Mesenteric fat pad (tissue), 1 donor: Measurements from ENCODE around the gene FGF6. TPM values are rescaled to one million over a fixed set of nuclear protein-coding genes. Genes with fewer than 3 reads are reported as not detected.
"Not testable (repeated sequence)": the region's sequence is repeated elsewhere in the genome, so short reads cannot be mapped to it uniquely, and the experiment has no call there.

Experiments used
- DNase-seq: peaks from one replicate; pipeline ENCODE4 v3.0.0-alpha.2; 2020; ENCODE audit warnings: low spot score
- long read RNA-seq: library from polyadenylated mRNA; unstranded; transcript quantifications from one replicate; pipeline ENCODE4 v2.0.0, GENCODE V29; 2020
- total RNA-seq: library from RNA; stranded (reverse); fragmentation: NEBNext Ultra II Directional; extraction: Animal tissue kit (Norgen Biotek cat#: 25700); gene quantifications from one replicate; pipeline ENCODE4 v1.2.1, GENCODE V29; 2021
- donor health status: DM: yes; HTN: yes; CAD: no.

FGF6 gene, protein sequence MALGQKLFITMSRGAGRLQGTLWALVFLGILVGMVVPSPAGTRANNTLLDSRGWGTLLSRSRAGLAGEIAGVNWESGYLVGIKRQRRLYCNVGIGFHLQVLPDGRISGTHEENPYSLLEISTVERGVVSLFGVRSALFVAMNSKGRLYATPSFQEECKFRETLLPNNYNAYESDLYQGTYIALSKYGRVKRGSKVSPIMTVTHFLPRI
- not detected for total RNA-seq
- long read RNA-seq, result 0 reads

DNA sequence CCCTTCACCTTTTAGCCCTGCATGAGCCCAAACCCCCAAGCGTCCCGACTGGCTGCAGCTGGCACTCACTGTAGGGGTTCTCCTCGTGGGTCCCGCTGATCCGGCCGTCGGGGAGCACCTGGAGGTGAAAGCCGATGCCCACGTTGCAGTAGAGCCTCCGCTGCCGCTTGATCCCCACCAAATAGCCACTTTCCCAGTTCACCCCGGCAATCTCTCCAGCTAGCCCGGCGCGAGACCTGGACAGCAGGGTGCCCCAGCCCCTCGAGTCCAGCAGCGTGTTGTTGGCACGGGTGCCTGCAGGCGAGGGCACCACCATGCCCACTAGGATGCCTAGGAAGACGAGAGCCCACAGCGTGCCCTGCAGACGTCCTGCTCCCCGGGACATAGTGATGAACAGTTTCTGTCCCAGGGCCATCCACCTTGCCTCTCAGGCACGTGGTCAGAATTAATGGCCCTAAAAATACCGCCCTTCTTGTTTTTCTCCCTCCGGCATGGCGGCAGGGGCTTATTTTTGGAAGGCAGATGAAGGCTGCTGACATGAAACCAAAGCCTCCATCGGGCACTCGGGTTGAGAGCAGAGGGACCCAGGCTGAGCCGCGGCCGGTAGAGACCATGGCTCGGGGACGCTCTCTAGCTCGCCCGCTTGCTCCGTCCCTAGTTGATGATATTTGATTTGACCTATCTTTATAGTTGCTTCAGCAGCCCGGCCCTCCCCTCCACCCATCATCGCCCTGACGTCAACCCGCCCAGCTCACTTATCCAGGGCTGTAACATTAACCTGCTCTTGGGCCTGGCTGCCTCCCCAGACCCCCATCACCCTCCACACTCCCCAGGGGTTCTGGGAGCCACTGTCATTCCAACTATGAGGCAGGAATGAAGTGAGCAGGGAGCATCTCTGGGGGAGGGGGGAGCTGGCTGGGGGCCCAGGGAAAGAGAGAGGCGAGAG lies at the start of gene FGF6:
FGF6 (minus strand) TSS at position 660 of the 946 bp plus-strand sequence; CDS start at position 415, 245 bp downstream.
- DNase-seq, result no peak

DNA sequence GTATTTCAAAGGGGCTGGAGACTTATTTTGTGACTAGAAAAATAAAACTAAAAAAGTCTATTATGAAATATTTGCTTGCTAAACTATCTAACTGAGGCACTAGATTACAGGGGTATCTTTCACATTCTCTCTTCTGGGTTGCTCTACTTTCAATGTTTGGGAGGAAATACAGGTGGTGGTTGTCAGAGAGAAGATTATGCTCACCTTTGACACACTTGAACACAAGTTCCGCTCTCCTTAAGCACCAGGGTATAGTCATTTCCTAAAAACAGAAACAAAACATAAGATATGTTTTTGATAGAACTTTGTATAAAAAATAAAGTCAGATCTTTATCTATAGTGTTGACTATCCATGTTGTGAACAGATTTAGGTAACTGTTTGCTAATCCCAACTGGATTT lies 45.4 kb upstream of the FGF6 start:
- no peak for DNase-seq

DNA sequence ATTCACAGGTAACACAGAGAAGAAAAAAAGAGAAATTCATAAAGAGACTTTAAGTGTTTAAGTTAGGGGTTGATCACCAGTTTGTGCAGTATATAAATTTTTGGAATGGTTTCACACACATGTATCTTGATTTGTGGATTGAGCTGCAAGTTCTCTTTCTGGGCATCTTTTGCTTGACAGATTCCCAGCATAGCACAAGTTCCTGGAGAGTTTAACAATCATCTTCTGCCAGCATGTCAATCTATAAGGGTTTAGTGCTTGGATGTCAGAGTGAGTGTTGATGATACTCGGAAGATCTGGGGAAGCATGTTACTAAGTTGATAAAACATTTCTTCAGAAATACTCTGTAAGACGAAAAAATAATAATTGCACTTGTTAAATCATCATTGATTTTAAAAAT lies 43.9 kb upstream of the FGF6 start:
- DNase-seq, result no peak

DNA sequence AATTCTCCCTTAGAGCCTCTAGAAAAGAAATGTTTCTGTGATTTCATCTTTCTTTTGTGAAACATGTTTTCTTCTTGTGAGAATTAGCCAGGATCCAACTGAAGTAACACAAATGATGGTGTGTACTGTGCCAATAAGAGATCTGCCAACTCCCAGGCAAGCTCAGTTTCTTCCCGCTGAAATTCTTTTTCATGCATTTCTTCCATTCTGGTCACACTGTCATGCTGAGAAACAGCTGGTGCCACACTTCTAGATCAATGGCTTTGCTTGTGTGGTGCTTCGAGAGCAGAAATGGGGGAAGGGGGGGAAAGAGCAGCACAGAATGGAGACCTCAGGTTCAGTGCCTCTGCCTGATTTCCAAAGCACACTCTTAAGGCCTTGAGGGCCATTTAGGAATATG lies 41.4 kb upstream of the FGF6 start:
- DNase-seq, result no peak

DNA sequence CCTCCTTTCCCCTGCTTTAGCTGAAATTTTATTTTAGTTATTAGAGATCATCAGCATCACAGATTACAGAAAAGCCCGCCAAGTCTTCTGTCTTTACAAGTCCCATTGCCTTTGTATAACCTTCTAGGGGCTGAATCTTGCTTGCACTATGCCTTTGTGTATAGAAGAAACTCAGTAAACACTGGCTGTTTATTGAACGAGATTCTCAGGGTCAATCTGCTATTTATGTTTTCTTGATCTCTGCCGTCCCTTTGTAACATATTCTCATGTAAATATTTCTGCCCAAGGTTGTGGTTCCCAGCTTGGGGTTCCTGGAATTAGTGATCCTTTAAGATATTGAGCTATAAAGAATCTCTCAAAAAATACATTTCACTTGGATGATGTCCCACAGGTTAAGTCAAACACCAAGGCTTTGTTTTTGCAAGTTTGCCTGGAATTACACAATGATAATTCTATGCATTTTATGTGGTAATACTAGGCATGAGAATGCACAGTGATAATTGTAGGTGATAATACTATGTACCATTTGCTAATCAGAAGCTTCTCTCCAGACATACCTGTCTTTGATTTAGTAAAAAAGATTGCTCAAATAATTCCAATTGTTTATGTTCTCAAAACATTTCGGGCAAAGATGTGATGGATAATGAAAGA lies 40.6 kb upstream of the FGF6 start:
- no peak for DNase-seq

DNA sequence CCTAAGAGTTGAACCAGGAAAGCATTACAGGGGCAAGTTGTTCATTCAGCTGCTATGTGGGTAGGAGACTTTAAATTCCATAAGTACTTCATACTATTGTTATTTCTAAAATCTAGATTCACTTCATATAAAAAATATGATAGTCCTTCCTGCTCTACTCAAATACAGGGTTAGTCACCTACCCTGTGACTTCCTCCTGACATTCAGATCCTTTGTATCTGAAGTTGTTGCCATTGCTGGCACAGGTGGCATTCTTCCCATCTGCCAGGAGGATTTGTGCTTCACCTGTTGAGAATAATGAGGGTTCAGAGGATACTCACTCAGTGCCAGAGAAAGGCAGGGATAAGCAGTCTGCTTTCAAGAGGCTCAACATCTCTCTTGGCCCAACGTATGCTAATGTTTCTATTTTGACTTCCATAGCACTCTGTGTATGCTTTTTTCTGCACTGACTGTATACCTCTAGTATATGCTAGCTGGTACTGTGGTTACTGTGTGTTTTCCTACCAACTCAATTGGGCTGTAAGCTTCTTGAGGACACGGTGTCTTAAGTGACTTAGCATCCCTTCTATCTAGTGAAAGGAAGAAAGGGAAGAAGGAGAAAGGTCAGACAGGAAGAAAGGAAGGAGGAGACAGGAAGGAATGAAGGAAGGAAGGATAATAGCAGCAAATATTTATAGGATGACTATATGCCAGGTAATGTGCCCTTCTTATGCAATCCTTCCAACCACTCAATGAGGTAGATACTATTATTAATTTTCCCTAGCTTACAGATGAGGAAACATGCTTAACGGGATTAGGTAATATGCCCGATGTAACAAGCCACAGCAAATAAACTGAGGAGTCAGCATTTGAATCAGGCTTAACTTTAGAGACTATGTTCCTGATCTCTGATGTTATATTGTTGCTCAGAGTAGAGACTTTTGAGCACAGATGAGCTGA lies 38.5 kb upstream of the FGF6 start:
- no peak for DNase-seq

DNA sequence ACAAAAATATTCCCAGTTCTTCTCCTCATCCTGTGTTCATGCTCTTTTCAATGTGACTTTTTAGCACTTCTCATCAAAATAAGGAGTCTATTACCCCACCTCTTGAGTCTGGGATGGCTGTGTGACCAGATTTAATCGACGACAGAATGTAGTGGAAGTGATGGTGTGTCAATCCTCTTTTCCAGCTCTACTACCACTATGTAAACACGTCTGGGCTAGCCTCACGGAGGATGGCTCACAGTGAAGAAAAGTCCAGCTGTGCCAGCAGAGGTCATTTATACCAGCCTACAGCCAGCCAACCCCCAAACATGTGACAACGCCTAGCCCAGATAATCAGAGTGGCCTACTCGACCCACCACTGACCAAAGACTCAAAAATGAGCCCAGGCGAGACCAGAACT lies 37.3 kb upstream of the FGF6 start:
- DNase-seq, result no peak

DNA sequence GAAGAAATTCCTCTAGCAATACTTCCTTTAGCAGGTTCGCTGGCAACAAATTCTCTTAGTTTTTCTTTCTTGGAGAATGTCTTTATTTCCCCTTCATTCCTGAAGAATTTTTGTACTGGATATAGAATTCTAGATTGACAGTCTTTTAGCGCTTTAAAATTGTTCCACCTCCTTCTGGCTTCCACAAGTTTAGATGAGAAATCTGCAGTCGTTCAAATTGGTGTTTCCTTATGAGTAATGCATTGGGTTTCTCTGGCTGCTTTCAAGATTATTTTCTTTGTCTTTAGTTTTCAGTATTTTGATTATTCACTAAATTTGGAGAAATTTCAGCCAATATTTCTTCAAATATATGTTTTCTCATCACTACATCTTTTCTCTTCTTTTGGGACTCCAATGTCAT lies 33.3 kb upstream of the FGF6 start:
- DNase-seq, result no peak

DNA sequence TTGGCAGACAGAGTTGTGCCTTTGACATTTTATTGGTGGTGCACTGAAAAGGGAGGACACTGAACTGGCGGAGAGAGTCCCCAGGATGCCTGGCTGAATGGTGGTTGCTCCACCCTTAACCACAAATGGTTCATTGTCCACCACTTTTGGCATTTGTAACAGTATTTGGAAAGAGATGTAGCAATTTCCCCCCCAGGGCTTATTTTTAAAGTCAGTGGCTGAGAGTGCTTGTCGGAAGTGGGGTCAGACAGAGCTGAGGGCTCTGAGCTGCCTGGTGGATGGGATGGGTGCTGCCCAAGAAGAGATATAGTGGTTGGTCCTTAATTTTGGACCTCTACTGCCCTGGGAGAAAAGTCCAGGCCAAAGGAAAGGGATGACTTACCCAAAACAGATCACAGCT lies 31.5 kb upstream of the FGF6 start:
- DNase-seq, result no peak

DNA sequence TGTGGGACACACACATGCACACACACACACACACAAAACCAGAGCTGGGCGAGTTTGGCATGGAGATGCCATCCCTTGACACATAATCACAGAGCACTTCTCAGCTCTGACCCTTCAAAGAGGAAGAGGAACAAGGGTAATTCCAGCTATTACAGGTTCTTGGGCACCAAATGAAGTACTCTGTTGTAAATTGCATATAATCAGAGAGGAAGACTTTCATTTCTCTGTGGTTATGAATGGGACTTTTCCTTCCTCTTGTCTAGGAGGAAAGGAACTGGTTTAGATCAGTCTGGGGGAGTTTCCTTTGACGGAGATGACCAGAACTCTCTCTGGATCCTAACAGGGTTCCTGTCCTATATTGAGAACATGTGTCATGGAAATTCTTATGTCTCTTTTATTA lies 26.4 kb upstream of the FGF6 start:
- no peak for DNase-seq

DNA sequence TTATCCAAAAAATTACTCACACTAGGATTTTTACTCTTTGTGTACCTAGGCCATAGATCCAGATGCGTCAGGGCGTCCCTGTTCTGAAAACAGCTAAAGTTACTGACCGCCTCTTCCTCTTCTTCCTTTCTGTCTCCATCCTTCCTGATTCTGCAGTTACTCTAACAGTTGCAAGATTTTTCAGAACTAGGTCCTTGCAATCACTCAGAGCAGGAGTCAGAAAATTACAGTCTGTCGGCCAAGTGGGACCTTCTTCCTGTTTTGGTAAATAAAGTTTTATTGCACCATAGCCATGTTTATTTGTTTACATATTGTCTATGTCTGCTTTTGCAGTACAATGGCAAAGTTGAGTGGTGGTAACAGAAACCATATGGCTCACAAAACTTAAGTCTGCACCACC lies 25.6 kb upstream of the FGF6 start:
- no peak for DNase-seq

DNA sequence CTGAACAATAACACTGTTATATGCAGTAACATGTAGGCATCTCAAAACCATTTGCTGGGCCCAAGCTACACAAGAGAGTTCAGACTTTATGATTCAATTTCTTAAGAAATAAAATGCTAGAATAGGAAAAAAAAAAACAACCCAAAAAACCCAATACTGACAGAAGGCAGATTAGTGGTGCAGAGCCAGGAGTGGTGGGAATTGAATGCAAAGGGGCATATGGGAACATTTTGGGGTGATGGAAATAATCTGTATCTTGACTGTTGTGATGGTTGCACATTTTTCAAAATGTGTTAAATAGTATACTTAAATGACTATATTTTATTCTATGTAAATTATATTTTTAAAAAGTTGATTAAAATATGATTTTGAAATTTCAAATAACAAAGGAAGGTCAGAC lies 23.4 kb upstream of the FGF6 start:
- DNase-seq, result no peak

DNA sequence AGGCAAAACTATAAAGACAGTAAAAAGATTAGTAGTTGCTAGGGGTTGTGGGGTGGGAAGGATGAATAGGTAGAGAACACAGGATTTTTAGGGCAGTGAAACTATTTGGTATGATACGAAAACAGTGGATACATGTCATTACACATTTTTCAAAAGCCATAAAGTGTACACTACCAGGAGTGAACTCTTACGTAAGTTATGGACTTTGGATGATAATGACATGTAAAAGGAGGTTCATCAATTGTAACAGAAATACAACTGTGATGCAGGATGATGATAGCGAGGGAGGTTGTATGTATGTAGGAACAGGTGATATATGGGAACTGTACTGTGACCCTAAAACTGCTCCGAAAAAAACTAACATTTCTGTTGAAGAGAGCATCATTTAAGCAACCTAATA lies 15.1 kb upstream of the FGF6 start:
- DNase-seq, result no peak

DNA sequence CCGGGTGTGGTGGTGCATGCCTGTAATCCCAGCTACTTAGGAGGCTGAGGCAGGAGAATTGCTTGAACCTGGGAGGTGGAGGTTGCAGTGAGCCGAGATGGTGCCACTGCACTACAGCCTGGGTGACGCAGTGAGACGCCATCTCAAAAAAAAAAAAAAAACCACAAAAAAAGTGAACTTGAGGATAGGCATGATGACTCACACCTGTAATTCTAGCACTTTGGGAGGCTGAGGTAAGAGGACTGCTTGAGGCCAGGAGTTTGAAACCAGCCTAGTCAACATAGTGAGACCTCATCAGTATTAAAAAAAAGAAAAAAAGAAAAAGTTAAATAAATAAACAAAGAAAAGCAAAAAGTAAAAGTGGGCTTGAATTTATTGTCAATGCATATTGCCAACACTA lies 10.2 kb upstream of the FGF6 start:
- not testable (repeated sequence) for DNase-seq

DNA sequence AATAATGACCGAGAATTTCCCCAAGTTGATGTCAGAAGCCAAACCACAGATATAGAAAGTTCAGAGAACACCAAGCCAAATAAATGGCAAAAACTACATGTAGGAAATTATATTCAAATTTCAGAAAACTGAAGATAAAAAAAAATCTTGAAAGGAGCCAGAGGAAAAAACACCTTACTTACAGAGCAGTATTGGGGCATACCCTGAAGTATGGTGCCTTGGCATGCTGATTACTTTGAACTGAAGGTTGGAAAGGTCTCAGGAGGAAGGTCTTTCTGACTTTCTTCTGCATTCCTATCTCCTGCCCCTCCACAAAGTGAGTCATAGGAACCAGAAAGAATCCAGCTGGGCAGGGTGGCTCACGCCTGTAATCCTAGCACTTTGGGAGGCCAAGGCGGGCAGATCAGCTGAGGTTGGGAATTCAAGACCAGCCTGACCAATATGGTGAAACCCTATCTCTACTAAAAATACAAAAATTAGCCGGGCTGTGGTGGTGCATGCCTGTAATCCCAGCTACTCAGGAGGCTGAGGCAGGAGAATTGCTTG lies 8.8 kb upstream of the FGF6 start:
- DNase-seq, result no peak

DNA sequence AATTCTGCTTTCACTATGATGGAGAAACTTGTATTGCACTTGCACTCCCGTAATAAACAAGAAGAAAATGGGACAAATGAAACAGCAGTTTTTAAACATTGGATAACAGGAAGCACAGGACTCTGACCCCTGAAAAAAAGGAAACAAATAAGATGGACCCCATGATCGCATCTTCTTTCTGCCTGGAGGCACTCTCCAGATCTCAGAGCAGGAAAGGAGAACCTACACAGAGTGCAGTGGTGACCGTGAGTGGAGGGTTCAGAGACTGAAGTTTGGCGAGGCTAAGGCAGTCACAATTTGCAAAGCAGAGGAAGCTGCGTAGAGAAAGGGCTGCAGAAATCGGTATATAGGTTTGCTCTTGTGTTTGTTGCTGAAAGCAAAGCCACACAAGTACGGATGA lies 6.1 kb upstream of the FGF6 start:
- no peak for DNase-seq

DNA sequence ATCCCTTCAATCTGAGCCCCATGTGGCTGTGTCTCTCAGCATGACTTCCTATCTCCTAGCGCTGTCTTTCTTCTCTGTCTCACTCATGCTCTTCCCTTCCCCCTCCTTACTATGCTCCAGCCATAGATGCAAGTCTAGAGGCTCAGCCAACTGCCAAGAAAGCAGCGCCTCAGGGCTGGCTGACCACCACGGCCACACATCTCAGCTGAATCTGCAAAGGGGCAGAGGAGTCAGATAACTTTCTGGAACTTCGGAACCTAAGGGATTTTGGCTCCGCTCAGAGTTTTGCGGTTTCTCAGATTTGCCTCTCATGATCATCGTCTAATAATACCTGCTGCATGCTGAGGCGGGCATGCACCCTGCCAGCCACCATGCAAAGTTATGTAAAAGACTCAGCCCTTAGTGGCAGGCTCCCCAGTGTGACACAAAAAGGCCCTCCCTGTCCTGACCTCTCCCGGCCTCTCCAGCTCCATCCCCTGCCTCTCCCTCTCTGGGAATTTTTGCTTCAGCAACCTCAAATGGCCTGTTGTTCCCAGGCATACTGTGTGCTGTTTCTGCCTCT lies 5.0 kb upstream of the FGF6 start:
- no peak for DNase-seq

DNA sequence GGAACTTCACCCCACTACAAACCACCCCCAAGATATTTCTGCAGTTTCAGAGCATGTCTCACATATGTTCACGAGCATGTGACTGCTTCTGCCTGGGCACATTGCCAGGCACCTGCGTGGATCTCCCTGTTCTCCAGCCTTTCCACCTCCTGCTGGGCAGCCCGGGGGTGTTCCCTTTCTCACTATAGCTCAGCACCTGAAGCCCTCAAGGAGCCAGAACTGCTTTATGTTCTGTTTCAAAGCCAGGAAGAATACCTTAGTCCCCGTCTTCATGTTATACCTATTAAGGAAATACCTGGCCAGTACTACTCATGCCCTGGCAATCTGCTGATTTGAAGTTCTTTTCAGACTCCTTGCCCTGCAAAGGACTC lies 4.2 kb upstream of the FGF6 start:
- no peak for DNase-seq

DNA sequence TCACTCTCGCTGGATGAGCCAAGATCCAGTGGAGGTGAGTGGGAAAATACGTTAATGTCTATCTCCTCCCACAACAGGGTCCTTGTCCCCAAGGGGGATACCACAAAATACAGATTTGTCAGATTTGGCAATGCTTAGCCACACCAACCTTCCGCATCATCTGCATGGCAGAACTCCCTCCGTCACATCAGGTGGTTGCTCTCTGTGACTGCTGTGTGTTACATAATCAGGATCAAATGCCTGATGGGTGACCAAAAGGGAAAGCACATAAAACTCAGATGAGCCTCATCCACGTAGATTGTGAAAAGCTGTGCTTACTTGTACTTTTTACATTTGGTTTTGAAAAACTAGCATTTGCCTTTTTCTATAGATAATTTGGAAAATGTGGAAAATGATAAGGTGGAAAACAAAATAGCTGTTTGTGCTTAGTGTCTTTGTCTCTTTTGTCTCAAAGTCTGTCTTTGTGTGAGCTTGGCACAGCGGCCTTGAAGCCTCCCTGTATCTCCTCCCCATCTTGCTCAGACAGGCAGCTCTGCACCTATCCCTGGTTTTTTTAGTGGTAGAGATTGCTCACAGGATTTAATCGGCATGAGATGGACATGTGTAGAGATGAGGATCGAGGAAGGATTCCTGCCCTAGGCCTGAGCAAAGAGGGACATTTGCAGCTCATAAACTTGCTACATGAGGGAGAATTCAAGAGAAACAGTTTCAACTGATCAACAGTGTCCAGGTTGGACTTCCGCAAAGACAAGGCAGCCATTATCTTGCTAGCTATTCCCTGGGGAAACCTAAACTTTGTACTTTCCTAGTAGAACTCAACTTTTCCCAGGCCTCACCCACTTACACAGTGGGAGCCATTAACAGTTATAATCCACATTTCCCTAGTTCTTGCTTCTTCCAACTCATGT lies 3.6 kb upstream of the FGF6 start:
- no peak for DNase-seq
